HG03457 (cell line): ENCODE data around the gene LIN37.

Experiments used
- ATAC-seq: cut with Tn5 transposase; IDR thresholded peaks from one replicate; pipeline ENCODE4 v1.9.1; 2021; ENCODE audit warnings: moderate number of reproducible peaks; ENCODE audit not compliant: unreplicated experiment

LIN37 gene

GRCh38 chr19:35734273-35734672, 14.1 kb upstream of the LIN37 start:
- no peak for ATAC-seq

DNA sequence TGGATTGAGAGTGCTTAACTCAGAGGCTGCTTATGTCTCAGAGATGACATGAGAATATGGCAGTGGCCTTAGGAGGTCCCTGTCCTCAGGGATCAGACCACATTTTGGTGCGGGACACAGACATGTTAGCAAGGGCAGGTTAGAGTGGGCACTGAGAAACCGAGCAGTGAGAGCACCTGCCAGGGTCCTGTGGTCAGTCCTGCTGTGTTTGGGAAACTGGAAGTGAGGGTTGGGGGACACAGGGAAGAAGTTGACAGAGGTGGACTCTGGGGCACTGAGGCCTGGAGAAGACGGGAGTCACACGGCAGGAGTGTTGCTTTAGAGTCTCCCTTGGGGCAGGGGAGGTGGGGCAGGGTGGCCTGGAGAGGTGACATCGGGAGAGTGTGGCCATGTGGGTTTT, 13.5 kb upstream of the LIN37 start:
- no peak for ATAC-seq

GRCh38 chr19:35736913-35737886, 11.2 kb upstream of the LIN37 start:
- no peak for ATAC-seq

GRCh38 chr19:35738021-35738886, 10.1 kb upstream of the LIN37 start:
- ATAC-seq, result no peak

DNA sequence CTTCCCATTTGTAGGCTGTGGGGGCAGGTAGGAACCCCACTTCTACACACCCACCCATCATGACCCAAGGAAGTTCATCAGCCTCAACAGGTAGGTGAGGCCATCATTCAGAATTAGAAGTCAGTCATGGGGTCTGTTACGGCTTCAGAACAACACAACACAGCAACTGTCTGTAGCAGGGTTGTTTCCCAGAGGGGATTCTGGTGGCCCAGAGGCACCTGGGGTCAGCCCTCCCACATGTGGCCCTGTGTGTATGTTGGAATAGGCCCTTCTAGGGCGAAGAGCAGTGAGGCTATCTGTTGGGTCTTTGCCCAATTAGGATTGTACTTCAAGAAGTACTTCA, 9.5 kb upstream of the LIN37 start:
- no peak for ATAC-seq

GRCh38 chr19:35739275-35740107, 8.9 kb upstream of the LIN37 start:
- ATAC-seq, result no peak

- peak; percentile 1 for ATAC-seq
Measured at GRCh38 chr19:35740108-35740422, 8.3 kb upstream of the LIN37 start.

- peak; percentile 35 for ATAC-seq
Measured at GRCh38 chr19:35740423-35741202, 7.8 kb upstream of the LIN37 start.

DNA sequence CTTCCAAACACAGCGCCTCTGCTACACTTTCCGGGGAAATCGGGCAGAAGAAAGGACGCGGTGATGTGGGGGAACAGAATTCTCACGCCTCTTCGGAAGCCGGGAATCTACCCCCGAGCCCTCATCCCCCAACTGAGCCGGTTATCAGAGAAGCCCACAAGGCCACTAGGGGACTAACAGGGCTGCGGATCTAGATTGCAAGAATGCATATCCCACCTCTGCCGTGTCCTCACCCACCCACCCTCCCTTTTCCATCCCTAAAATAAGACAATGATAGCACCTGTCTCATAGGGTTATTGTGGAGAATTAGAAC, 7.2 kb upstream of the LIN37 start:
- no peak for ATAC-seq

DNA sequence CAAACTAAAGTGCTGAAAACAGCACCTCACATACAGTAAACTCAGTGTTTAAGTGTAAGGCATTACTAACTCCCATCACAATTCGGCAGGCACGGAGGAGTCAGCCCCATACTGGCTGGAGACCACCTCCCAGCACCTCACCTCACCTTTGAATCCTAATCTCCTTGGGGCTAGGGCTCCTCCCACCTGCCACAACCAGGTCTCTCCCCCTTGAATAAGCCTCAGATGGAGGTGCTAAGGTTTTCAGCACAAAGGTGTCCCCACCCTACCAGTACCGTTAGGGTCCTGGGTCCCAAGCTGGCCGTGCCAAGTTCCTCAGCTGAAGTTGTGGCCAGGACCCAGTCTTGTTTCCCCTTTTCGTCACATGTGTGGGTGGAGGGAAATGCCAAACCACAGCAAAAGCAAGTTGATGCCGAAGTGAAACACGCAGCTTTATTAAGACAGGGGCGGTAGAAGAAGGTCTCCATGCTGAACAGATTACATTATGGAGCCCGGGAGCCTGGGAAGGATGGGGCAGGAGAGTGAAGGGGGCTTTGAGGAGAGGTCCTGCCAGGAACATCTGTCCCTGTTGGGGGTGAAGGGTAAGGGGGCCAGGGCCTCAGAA, 6.2 kb upstream of the LIN37 start, which contains the start of gene IGFLR1:
TSS of gene IGFLR1 (minus strand) at position 332 of the 604 bp plus-strand sequence. CDS start 1,272 bp downstream, outside the sequence.
- ATAC-seq, result no peak

DNA sequence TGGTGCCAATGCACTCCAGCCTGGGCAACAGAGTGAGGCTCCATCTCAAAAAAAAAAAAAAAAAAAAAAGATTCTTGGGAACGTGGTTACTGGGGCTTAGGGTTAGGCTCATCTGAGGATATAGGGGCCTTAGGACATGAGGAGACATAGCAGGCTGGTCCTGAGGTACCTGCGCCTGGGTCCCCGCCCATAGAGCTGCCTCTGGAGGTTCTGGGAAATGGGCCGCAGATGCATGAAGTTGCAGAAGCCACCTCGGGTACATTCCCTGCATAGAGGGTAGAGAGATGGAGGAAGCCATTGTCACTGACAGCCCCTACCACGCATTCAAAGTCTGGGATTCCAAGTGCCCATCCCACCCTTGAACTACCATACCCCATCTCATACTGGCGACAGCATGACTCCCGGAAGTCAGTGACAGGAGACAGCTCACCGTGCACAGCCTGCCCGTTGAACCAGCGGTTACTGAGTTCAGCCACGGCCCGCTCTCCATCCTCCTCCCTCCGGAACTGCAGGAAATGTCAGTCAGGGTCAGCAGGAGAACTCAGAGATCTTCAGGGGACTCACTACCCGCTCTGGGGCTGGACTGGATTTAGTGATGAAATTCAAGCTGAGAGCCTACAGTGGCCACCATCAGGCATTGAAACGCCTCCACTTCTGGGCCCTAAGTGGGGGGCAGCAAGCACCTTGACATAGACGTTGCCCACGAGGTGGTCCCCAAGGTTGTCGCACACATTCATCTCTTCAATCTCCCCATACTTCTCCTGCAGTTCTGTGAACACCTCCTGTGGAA, 4.5 kb upstream of the LIN37 start:
- ATAC-seq, result no peak

DNA sequence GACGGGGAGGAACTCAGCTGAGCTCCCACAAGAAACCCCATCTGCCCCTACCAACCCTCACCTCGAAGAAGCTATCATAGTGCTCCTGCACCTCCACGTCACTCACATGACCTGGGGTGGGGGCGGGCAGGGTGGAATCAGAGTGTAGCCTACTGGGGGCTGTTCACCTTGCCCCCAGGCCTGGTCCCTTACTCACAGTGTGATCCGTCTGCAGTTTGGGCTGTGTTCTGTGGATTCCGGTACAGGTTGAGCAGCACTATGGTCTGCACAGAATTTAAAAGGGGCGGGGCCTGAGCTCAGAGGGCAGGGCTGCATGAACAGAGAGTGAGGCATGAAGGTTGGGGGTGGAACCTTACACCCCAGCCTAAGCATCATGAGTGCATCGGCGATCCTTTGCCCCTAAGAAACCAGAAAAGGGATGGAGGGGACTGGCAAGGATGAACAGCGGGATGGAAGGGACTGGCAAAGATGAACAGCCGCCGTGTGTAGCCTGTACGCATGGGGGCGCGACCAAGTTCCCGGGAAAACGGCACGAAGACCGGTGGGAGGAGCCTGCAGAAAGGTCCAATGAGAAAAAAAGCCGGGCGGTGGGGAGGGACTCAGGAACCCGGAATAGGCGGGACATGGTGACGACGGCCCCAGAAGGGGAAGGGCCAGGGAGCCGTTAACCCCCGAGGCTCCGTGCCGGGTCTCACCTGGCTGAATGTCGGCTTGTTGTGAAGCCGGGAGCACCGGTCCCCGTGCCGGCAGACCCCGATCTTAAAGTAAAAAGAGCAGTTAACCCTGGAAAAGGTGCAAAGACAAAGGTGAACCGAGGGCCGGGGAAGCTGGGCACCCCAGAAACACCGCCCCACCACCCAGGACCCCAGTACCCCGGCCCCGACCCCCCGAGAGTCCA, 3.7 kb upstream of the LIN37 start:
- no peak for ATAC-seq

GRCh38 chr19:35745328-35746086, 2.9 kb upstream of the LIN37 start, which contains the start of the genes PSENEN and U2AF1L4:
PSENEN (plus strand) TSS chr19:35745651; CDS start chr19:35745931, 280 bp downstream.
U2AF1L4 (minus strand) TSS chr19:35745418; CDS start chr19:35745391, 27 bp downstream.
- ATAC-seq, result peak; percentile 28

DNA sequence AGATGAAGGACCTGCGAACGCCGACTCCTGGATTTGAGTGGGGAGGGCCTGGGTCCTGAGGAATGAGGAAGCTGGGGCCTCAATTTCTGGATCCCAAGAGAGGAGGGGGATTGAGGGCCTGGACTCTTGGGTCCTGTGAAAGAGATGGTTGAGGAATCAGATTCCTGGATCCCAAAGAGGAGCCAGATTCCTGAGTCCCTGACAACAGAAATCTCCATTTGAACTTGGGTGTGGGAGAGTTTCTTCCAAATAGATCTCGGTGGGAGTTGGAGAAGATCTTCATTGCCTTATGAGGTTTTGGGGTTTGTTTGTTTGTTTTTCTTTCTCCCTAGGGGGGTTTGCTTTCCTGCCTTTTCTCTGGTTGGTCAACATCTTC, 2.3 kb upstream of the LIN37 start:
- no peak for ATAC-seq

DNA sequence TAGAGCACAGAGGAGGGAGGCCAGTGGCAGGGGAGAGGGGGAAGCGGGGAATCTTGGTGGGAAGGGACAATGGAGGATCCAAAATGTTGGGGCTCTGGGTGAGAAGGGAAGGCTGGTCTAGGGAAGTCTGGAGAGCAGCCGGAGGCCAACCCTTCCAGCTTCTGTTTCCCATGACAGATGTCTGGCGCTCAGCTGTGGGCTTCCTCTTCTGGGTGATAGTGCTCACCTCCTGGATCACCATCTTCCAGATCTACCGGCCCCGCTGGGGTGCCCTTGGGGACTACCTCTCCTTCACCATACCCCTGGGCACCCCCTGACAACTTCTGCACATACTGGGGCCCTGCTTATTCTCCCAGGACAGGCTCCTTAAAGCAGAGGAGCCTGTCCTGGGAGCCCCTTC, 1.8 kb upstream of the LIN37 start:
- ATAC-seq, result no peak

- ATAC-seq, result no peak
Measured at GRCh38 chr19:35750167-35750566, 1.8 kb downstream of the LIN37 start.
